ENCODE measurements around the gene UTP18. TPM values are rescaled to one million over a fixed set of nuclear protein-coding genes. Genes with fewer than 3 reads are reported as not detected.

Gene UTP18
- total and polyA plus RNA-seq, 9 of the 15 experiments (the other 6 are each of a cell fraction or from before 2014, with no cell fraction given), result 31.1 to 99.2 (median 66.7) TPM

GRCh38 chr17:51234162-51234561 is 26.2 kb upstream of the UTP18 start (continued):
- TF ChIP-seq E2F1 (CRISPR knock-in tag; IDR thresholded peaks at IDR 0.05) (no peak), KDM2B (CRISPR knock-in tag; IDR thresholded peaks at IDR 0.05) (no peak), ATF6 (CRISPR knock-in tag; IDR thresholded peaks at IDR 0.05) (no peak), ZNF24 (IDR thresholded peaks at IDR 0.05) (no peak), ASH1L (IDR thresholded peaks at IDR 0.05; ENCODE audit: borderline replicate concordance, low read depth, partially characterized antibody) (no peak), CHD1 (IDR thresholded peaks at IDR 0.05; ENCODE audit: low read length) (no peak), CTBP1 (IDR thresholded peaks at IDR 0.05; ENCODE audit: borderline replicate concordance) (no peak)

- no peaks in the 10 kb centered on the region for H3K4me1 ChIP-seq (replicated peaks in 1 of 2; ENCODE audit: control insufficient read depth in 2 of 2, insufficient read depth in 2 of 2, low read length in 2 of 2)
- no peaks in the 10 kb centered on the region for H3K27me3 ChIP-seq (ENCODE audit: control insufficient read depth in 2 of 2, insufficient read depth in 2 of 2, low read length in 2 of 2)
- BruUV-seq (replicated peaks), result no TSS peak
- intact Hi-C loops (cut with micrococcal nuclease) (no loop called here), in situ Hi-C loops (cut with MboI) (no loop called here)
- peaks cover 56% of the 10 kb centered on the region for H3K79me2 ChIP-seq (ENCODE audit: control insufficient read depth, insufficient read depth, low read length)
- H3K4me3 ChIP-seq, result no peak overlapping the region
- WGBS (ENCODE audit: insufficient coverage, low coverage, missing lambda C conversion rate), result 68% methylated on average over 6 of the region's 6 CpGs
- 0 out of 3 replicates have a peak, but pooled peaks cover 1% of the 10 kb centered on the region for H3K36me3 ChIP-seq (ENCODE audit: control insufficient read depth, insufficient read depth, low read length)
- no peak overlapping the region for H3K9ac ChIP-seq (ENCODE audit: insufficient read depth in 1 of 2, low read depth in 2 of 2, low read length in 2 of 2)
- FAIRE-seq (no peak), DNase-seq (ENCODE audit: extremely low read depth in 1 of 4, low spot score in 3 of 4) (no peak), ATAC-seq (no peak)
- POLR2A ChIA-PET, result interaction anchor here (0.7 to 1.0 kb wide), 2 partner anchors 24 to 307 kb away, joined by 3 to 4 read pairs; no protein-coding TSS in a partner anchor
- no peak overlapping the region for H2AFZ ChIP-seq (ENCODE audit: low read depth, low read length)
- H3K4me2 ChIP-seq (ENCODE audit: insufficient read depth, low read length), result no peak overlapping the region
- no peaks in the 10 kb centered on the region for H3K9me1 ChIP-seq (ENCODE audit: control insufficient read depth, insufficient read depth, low read length)
- H3K27ac ChIP-seq (ENCODE audit: extremely low read depth, low read depth, low read length), result no peak overlapping the region
- CTCF ChIA-PET (ENCODE audit: low intra/inter-chr PET ratio), result no interaction called here
- no peaks in the 10 kb centered on the region for H3K9me3 ChIP-seq (replicated peaks; ENCODE audit: control insufficient read depth, insufficient read depth, low read depth, low read length)
- TF ChIP-seq SRSF1 (IDR thresholded peaks at IDR 0.05; ENCODE audit: low read depth, low read length), result no peak
- TF ChIP-seq NCOA1 (IDR thresholded peaks at IDR 0.05; ENCODE audit: low read depth), result no peak
- no peak for TF ChIP-seq ZNF174 (CRISPR knock-in tag; IDR thresholded peaks at IDR 0.05)
- TF ChIP-seq KAT7 (CRISPR knock-in tag; IDR thresholded peaks at IDR 0.05; ENCODE audit: borderline replicate concordance), result no peak
- TF ChIP-seq ZNF79 (CRISPR knock-in tag; IDR thresholded peaks at IDR 0.05; ENCODE audit: low read depth), result no peak
- TF ChIP-seq NKRF (IDR thresholded peaks at IDR 0.05; ENCODE audit: borderline replicate concordance), result no peak
- H4K20me1 ChIP-seq (replicated peaks; ENCODE audit: control insufficient read depth, insufficient read depth, low read length), result no peaks in the 10 kb centered on the region
Observed at GRCh38 chr17:51238255-51238887, 22.0 kb upstream of the UTP18 start.
